Measurements from ENCODE around the gene ENTPD1. TPM values are rescaled to one million over a fixed set of nuclear protein-coding genes. Genes with fewer than 3 reads are reported as not detected.
A peak's percentile ranks its signal among the peaks of the same experiment; 100 is the strongest.

The ENTPD1 gene
- total and polyA plus RNA-seq, 10 of the 15 experiments (the other 5 are each of a cell fraction or from before 2014, with no cell fraction given) = 110 to 413 (median 161) TPM

GRCh38 chr10:95820363-95820762, 64.4 kb downstream of the ENTPD1 start (continued):
- TF ChIP-seq CEBPZ (IDR thresholded peaks at IDR 0.05; ENCODE audit: low read depth, low read length) (no peak), ZBTB11 (CRISPR knock-in tag; IDR thresholded peaks at IDR 0.05) (no peak), IRF4 (IDR thresholded peaks at IDR 0.05; ENCODE audit: low read depth, low read length) (peak; percentile 81), ATF2 (IDR thresholded peaks at IDR 0.05; ENCODE audit: low read length) (no peak; the same call in 1 of the 2 replicates), SUPT20H (IDR thresholded peaks at IDR 0.05; ENCODE audit: borderline replicate concordance, control insufficient read depth, low read depth, low read length) (no peak), PAX5 (IDR thresholded peaks at IDR 0.05; ENCODE audit: borderline replicate concordance, low read depth, low read length) (0 out of 2 replicates have a peak, but pooled peaks have one; percentile 14), BCL3 (IDR thresholded peaks at IDR 0.05; ENCODE audit: borderline replicate concordance, insufficient read depth, low read depth, low read length, poor library complexity, severe bottlenecking) (peak; percentile 82), ZNF622 (IDR thresholded peaks at IDR 0.05) (no peak), SMAD5 (IDR thresholded peaks at IDR 0.05; ENCODE audit: low read depth) (no peak), IKZF1 (conservative IDR thresholded peaks at IDR 0.05) (peak; percentile 73), IKZF2 (IDR thresholded peaks at IDR 0.05) (peak; percentile 76 to 87), ESRRA (IDR thresholded peaks at IDR 0.05; ENCODE audit: low read length) (peak; percentile 79; the same call in 1 of the 2 replicates), EGR1 (IDR thresholded peaks at IDR 0.05; ENCODE audit: borderline replicate concordance in 1 of 2, low read depth in 2 of 2, low read length in 2 of 2) (no peak), MLLT1 (IDR thresholded peaks at IDR 0.05) (peak; percentile 23; the same call in 1 of the 2 replicates)
